ENCODE data around the gene XRN2. TPM values are rescaled to one million over a fixed set of nuclear protein-coding genes. Genes with fewer than 3 reads are reported as not detected.

The XRN2 gene
- total RNA-seq, 1 experiment from 2014 or later: 76.8 TPM

- H2AFZ ChIP-seq (ENCODE audit: low read length): no peak overlapping the region
- no peaks in the 10 kb centered on the region for H4K20me1 ChIP-seq (ENCODE audit: low read length)
- no peaks in the 10 kb centered on the region for H3F3A ChIP-seq (ENCODE audit: low read length, unreplicated experiment)
- H3K4me1 ChIP-seq (ENCODE audit: insufficient read depth, low read length): no peaks in the 10 kb centered on the region
- no peaks in the 10 kb centered on the region for H3K9me2 ChIP-seq (replicated peaks; ENCODE audit: low read length)
- ChIA-PET CTCF (no interaction called here), POLR2A (ENCODE audit: unreplicated experiment) (no interaction called here)
- no peak overlapping the region for H3K9ac ChIP-seq (ENCODE audit: low read length)
- intact Hi-C loops (cut with micrococcal nuclease): no loop called here
- TF ChIP-seq CTCF (conservative IDR thresholded peaks at IDR 0.05; ENCODE audit: low read depth, low read length) (no peak), EZH2phosphoT487 (IDR thresholded peaks at IDR 0.05; ENCODE audit: borderline replicate concordance, low read length) (no peak), EZH2 (IDR thresholded peaks at IDR 0.05; ENCODE audit: low read length, unreplicated experiment) (no peak)
- H3K4me3 ChIP-seq (ENCODE audit: low read length): no peak overlapping the region
- no peaks in the 10 kb centered on the region for H3K36me3 ChIP-seq (ENCODE audit: low read depth, low read length)
- H3K27ac ChIP-seq (ENCODE audit: low read length): no peak overlapping the region
- no TSS peak for BruUV-seq (replicated peaks)
- no peaks in the 10 kb centered on the region for H3K79me2 ChIP-seq (ENCODE audit: low read length)
- no peak overlapping the region for H3K4me2 ChIP-seq (ENCODE audit: low read length)
- DNase-seq (no peak), ATAC-seq (no peak)
- no peaks in the 10 kb centered on the region for H3K9me3 ChIP-seq (ENCODE audit: low read length)
- H3K27me3 ChIP-seq (ENCODE audit: low read length): no peaks in the 10 kb centered on the region
These were observed 44.7 kb upstream of the XRN2 start for GRCh38 chr20:21258411-21258810.

GRCh38 chr20:21259346-21259745 is 43.8 kb upstream of the XRN2 start:
- Histone ChIP-seq H3K27ac (ENCODE audit: low read length) (no peak overlapping the region), H3K9me2 (replicated peaks; ENCODE audit: low read length) (no peaks in the 10 kb centered on the region), H3K4me1 (ENCODE audit: insufficient read depth, low read length) (no peaks in the 10 kb centered on the region), H4K20me1 (ENCODE audit: low read length) (no peaks in the 10 kb centered on the region), H3K9me3 (ENCODE audit: low read length) (no peaks in the 10 kb centered on the region), H3K4me3 (ENCODE audit: low read length) (no peak overlapping the region), H3F3A (ENCODE audit: low read length, unreplicated experiment) (no peaks in the 10 kb centered on the region), H3K4me2 (ENCODE audit: low read length) (no peak overlapping the region), H3K79me2 (ENCODE audit: low read length) (no peaks in the 10 kb centered on the region), H3K36me3 (ENCODE audit: low read depth, low read length) (no peaks in the 10 kb centered on the region), H3K27me3 (ENCODE audit: low read length) (no peaks in the 10 kb centered on the region), H2AFZ (ENCODE audit: low read length) (no peak overlapping the region), H3K9ac (ENCODE audit: low read length) (no peak overlapping the region)
- TF ChIP-seq CTCF (conservative IDR thresholded peaks at IDR 0.05; ENCODE audit: low read depth, low read length) (no peak), EZH2phosphoT487 (IDR thresholded peaks at IDR 0.05; ENCODE audit: borderline replicate concordance, low read length) (no peak), EZH2 (IDR thresholded peaks at IDR 0.05; ENCODE audit: low read length, unreplicated experiment) (no peak)
- CTCF ChIA-PET: no interaction called here
- intact Hi-C loops (cut with micrococcal nuclease): no loop called here
- BruUV-seq (replicated peaks): no TSS peak
- DNase-seq (no peak), ATAC-seq (no peak)
- POLR2A ChIA-PET (ENCODE audit: unreplicated experiment): no interaction called here

DNA sequence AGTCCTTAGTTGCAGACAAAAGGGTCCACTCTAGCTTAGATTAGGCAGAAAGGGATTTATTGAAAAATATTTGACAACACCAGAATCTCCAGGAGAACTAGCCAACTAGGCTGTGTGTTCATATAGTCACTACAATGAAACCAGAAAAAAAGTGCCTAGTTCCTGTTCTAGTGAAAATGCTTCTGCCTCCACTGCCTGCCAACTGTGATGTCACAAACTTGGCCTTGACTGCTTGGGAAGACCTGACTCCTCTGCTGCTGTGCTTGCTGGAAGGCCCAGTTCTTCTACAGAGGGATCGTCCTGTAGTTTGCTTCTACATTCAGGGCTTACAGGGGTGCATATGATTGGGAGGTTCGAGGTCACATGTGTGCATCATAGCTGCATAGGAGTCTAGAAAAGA is 40.3 kb upstream of the XRN2 start:
- DNase-seq: peak; percentile 36
- ChIA-PET POLR2A (ENCODE audit: unreplicated experiment) (no interaction called here), CTCF (no interaction called here)
- no peak overlapping the region for H3K4me3 ChIP-seq (ENCODE audit: low read length)
- no peak overlapping the region for H3K4me2 ChIP-seq (ENCODE audit: low read length)
- H3K36me3 ChIP-seq (ENCODE audit: low read depth, low read length): no peaks in the 10 kb centered on the region
- no peak overlapping the region for H2AFZ ChIP-seq (ENCODE audit: low read length)
- no peak for ATAC-seq
- H3K9ac ChIP-seq (ENCODE audit: low read length): no peak overlapping the region
- no peaks in the 10 kb centered on the region for H3K4me1 ChIP-seq (ENCODE audit: insufficient read depth, low read length)
- peaks cover 9% of the 10 kb centered on the region; the same call in 1 of the 2 replicates for H3K27me3 ChIP-seq (ENCODE audit: low read length)
- no peak for TF ChIP-seq EZH2 (IDR thresholded peaks at IDR 0.05; ENCODE audit: low read length, unreplicated experiment)
- no peak for TF ChIP-seq EZH2phosphoT487 (IDR thresholded peaks at IDR 0.05; ENCODE audit: borderline replicate concordance, low read length)
- no peak for TF ChIP-seq CTCF (conservative IDR thresholded peaks at IDR 0.05; ENCODE audit: low read depth, low read length)
- H3F3A ChIP-seq (ENCODE audit: low read length, unreplicated experiment): no peaks in the 10 kb centered on the region
- no peak overlapping the region for H3K27ac ChIP-seq (ENCODE audit: low read length)
- H4K20me1 ChIP-seq (ENCODE audit: low read length): no peaks in the 10 kb centered on the region
- BruUV-seq (replicated peaks): no TSS peak
- no peaks in the 10 kb centered on the region for H3K79me2 ChIP-seq (ENCODE audit: low read length)
- no peaks in the 10 kb centered on the region for H3K9me2 ChIP-seq (replicated peaks; ENCODE audit: low read length)
- H3K9me3 ChIP-seq (ENCODE audit: low read length): no peaks in the 10 kb centered on the region
- intact Hi-C loops (cut with micrococcal nuclease): no loop called here

All from PC-3 (cell line).